DMS 273 (cell line): ENCODE results near the gene OXSR1.
A peak's percentile ranks its signal among the peaks of the same experiment; 100 is the strongest.

Experiments
- DNase-seq: peaks from one replicate; lab custom pipeline; 2025; ENCODE audit not compliant: unreplicated experiment; lab: John Stamatoyannopoulos, UW

Gene OXSR1

DNA sequence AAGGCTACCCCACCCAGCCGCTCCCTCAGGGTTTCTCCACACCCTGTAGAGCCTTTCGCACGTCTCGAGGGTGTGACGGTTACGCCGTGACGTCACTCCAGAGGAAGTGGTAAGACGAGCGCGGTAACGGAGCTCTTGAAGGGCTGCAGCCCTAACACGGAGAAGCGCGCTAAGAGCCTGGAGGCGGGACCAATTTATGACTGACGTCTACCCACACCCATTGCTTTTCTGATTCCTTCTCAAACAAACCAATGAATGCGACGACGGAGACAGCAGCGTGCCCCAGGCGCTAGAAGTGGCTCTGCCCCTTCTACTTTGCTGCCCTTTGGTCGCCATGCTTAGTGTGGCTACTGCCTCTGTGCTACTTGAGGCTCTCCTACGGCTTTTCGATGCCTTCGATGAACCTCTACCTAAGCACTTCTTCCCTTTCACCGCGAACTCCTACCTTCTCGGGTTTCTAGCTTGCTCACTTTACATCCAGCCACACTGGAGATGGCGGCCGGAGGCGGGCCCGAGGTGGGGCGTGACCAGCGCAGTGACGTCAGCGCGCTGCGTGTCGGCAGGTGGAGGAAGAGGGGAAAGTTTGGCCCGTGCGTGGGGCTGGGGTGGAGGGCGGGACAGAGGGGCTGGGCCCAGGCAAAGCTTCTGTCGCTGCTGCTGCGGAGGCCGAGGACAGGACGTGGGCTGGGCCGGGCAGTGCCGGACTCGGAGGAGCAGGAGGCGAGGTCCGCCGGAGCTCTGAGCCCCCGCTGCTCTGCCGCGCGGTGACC is at the start of gene OXSR1:
Gene OXSR1 (plus strand): TSS at position 586 of the 770 bp plus-strand sequence. CDS start 340 bp downstream, outside the sequence.
- DNase-seq: peak; percentile 98

- DNase-seq: no peak
Observed at GRCh38 chr3:38115645-38116427, 49.5 kb upstream of the OXSR1 start.

GRCh38 chr3:38116471-38117162 is 48.7 kb upstream of the OXSR1 start:
- no peak for DNase-seq

- DNase-seq: peak; percentile 16
Observed at GRCh38 chr3:38117163-38117716, 48.1 kb upstream of the OXSR1 start.

- peak; percentile 73 for DNase-seq
Observed at GRCh38 chr3:38117748-38118420, 47.5 kb upstream of the OXSR1 start.

DNA sequence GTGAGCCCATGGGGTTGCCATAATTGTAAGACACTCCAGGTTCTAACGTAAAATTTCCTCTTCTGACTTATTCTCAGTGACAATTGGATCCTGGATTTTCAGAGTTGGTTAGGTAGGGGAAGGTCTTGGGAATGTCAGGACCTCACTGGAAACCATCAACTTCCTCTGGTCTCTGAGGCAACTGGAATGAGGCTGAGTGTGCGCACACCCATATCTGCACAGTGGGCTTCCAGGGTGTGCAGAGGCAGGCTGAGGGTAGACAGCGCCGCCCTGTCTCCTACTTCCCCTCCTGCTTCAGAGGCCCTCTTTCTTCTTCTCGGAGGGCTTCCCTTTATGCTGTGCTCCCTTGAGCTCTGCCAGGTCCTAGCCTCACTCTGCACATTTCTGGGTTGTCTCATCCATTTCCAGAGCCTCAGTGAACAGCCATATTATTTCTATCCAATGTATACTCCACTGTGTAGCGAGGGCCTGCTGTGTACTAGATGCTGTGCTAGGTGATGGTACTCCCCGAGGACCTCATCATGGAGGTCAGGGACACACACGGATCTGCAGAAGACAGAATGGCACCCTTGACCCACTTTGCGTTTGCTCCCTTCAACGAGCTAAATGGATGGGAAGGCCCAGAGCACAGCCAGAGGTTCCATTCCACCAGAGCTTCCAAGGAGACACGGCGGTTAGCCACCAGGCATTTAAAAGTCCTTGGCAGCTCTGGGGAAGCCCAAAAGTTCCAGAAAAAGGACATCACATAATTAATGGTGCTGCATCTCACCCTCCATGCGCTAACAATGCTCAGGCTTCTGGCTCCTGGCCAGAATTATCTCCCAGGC is 46.7 kb upstream of the OXSR1 start:
- DNase-seq: peak; percentile 9

- no peak for DNase-seq
Observed at GRCh38 chr3:38119248-38119544, 46.1 kb upstream of the OXSR1 start.

DNA sequence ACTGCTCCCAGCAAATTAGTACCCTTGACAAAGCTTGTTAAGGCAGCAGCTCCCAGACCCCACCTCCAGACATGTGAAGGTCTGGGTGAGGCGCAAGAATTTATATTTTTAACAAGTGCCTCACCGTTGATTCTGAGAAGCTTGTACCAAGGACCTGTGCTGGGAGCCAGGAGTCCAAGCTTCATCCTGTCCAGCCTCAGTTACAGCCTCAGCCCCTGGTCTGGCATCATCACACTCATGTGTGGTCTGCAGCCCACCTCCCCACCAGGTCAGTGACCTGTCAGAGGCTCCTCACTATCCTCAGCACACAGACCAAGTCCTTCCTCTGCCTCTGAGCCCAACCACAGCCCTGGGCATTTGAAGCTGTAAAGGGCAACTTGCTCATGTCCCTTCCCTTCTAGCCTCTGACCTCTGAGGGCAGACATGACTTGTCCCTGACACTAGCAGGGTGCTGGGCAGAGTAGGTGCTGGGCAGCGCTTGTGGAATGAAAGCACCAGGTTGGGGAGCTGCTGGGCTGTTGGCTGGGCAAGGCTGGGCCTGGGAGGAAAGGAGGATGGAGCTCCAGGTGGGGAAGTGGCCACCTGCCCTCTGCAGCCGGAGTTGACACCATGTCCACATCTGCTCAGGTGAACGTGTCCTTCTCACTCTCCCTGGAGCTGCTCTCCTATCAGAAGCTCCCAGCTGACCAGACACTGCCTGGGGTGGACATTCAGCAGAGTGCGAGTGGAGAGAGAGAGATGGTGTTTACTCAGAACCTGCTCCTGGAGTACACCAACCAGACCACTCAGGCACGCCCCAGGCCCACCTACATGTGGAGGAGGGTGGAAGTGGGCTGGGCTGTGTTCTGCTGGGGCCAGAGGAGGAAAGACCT is 45.3 kb upstream of the OXSR1 start:
- DNase-seq: no peak

DNA sequence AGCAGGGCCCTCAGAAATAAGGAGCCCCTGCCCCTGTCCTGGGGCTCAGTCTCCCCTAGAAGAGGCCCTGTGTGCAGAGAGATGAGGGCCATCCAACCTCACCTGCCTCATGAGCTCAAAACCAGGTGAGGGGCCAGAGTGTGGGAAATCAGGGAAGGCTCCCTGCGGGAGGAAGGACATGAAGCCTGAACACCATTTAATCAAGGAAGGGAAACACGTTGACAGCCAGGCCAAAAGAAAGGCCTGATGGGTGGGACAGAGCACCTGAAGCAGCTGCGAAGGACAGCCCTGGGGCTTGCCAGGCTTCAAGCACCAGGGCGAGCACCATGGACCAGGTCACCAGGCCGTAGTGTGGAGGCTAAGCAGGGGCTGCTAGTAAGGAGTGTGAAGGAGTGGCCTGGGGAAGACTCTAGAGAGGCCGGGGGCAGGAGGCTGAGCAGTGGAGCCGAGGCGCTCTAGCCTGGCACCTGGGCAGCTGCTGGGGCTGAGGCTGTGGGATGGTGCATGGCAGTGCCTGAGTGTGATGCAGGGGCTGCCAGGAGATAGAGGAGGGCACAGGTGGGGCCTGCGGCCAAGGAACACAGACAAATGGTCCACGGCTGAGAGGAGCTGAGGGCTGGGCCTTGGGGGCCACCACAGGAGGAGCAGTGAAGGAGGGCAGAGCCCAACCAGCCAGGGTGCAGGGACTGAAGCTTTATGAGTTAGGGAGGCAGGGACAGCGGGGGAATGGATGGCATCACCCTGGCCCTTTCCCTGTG is 44.5 kb upstream of the OXSR1 start:
- DNase-seq: no peak

- no peak for DNase-seq
Observed at GRCh38 chr3:38121451-38121831, 43.9 kb upstream of the OXSR1 start.

DNA sequence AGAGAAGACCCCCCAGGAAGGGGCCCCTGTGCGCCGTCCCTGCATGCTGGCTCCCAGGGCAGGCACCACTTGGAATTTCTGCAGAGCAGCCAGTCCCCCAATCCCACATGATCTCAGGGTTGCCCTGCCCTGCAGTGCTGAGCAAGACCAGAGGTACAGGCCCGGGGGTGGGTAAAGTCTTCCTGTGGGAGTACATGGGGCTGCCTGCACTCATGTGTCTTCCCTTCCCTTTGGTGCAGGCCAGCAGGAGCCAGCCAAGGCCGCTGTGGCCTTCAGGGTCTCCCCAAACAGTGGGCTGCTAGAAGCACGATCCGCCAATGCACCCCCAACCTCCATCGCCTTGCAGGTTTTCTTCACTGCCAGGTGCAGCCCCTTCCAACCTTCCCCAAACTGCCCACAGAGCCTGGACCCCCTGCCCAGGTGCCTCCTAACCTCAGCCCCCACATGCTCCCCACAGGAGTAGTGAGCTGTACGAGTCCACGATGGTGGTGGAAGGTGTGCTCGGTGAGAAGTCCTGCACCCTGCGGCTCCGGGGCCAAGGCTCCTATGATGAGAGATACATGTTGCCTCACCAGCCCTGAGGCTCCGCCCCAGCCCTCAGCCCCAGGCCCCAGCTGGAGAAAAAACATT is 43.4 kb upstream of the OXSR1 start:
- DNase-seq: no peak

- no peak for DNase-seq
Observed at GRCh38 chr3:38122712-38123290, 42.5 kb upstream of the OXSR1 start.

GRCh38 chr3:38124324-38125122 is 40.8 kb upstream of the OXSR1 start:
- DNase-seq: no peak

DNA sequence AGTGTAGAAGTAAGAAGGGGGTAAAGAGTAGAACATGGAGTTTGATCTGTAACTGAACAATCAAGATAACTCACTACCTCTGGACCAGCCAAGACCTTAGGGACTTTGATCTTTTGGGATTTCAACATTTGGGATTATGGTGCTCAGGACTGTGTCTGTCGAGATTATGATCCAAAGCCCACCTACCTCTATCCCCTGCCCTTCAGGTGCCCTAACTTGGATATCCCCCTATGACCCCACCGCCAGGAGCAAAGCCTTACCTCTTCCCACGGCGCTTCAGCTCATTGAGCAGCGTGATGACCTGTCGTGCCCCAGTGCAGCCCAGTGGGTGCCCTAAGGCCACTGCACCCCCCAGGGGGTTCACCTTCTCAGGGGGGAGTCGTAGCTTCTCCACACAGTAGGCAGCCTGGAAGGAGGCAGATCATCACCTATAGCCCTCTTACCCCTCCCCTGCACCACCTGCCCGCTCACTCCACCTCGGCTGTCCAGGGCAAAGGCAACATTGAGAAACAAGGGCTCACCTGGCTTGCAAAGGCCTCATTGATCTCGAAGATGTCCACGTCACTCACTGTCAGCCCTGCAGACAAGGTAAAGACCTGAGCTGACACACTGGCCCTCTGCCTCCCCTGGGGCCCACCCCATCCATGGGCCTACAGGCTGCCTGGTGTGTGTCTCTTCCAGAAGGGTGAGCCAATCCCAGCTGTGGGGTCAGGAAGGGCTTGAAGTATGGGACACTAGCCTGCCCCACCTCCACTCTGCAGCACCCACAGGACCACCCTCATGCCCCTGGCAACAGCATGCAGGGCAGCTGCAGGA is 39.8 kb upstream of the OXSR1 start:
- no peak for DNase-seq

- DNase-seq: no peak
Observed at GRCh38 chr3:38126121-38126892, 39.0 kb upstream of the OXSR1 start.
